IPS-15b (cell line): ENCODE data around the gene CATSPERD.

ENCODE experiments used
- H3K27me3 ChIP-seq: one replicate; pipeline ENCODE4 v1.6.1; 2013; ENCODE audit warnings: low read length; ENCODE audit not compliant: control insufficient read depth, insufficient read depth
- H3K36me3 ChIP-seq: one replicate; pipeline ENCODE4 v1.6.1; 2013; ENCODE audit warnings: low read length; ENCODE audit not compliant: control insufficient read depth, insufficient read depth
- H3K4me1 ChIP-seq: one replicate; pipeline ENCODE4 v1.6.1; 2013; ENCODE audit warnings: mild to moderate bottlenecking, low read length; ENCODE audit not compliant: control insufficient read depth, insufficient read depth
- H3K4me3 ChIP-seq: one replicate; pipeline ENCODE4 v1.5.1; 2013; ENCODE audit warnings: low read depth, low read length
- H3K9ac ChIP-seq: one replicate; pipeline ENCODE4 v1.6.1; 2013; ENCODE audit warnings: low read depth, mild to moderate bottlenecking, low read length
- H3K9me3 ChIP-seq: one replicate; pipeline ENCODE4 v1.6.1; 2013; ENCODE audit warnings: mild to moderate bottlenecking, low read length; ENCODE audit not compliant: control insufficient read depth, insufficient read depth

Gene CATSPERD

GRCh38 chr19:5799247-5800241, 79.1 kb downstream of the CATSPERD start:
- Histone ChIP-seq H3K36me3 (no peaks in the 10 kb centered on the region), H3K9ac (no peak overlapping the region), H3K4me3 (no peak overlapping the region), H3K9me3 (no peaks in the 10 kb centered on the region), H3K4me1 (peaks cover 2% of the 10 kb centered on the region), H3K27me3 (peaks cover 14% of the 10 kb centered on the region)

GRCh38 chr19:5800361-5801270, 80.2 kb downstream of the CATSPERD start:
- no peak overlapping the region for H3K4me3 ChIP-seq
- H3K36me3 ChIP-seq: no peaks in the 10 kb centered on the region
- no peaks in the 10 kb centered on the region for H3K9me3 ChIP-seq
- H3K9ac ChIP-seq: no peak overlapping the region
- H3K4me1 ChIP-seq: peaks cover 2% of the 10 kb centered on the region
- peaks cover 14% of the 10 kb centered on the region for H3K27me3 ChIP-seq

DNA sequence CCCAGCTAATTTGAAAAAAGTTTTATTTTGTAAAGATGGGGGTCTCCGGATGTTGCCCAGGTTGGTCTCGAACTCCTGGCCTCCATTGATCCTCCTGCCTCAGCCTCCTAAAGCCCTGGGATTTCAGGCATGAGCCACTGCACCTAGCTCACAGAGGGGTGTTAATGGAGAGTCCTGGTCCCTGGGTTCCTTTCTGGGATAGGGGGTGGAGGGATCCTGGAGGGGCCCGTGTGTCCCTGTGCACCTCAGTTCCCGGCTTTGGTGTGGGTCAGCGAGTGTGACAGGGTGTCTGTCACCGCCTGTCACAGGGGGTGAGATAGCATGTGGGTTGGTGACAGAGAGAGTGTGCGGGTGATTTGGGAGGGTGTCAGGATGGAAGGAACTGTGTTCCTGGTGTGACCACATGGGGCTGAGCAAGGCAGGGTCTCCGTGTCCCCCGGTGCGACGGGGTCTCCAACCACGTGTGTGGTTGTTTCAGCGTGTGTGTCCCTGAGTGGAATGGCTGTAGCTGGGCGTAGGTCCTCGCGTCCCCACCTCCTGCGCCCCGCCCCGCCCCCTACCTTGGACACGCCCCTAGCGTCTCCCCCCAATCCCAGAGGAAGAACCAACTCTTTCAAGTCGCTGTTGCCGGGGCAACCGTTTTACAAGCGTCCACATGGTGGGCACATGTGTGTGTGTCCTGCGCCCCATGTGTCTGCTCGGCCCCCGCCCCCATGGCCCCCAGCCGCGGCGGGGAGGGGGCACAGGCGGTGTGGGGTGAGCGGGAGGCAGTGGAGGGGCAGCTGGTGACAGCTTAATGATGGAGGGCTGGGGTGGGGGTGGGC, 81.6 kb downstream of the CATSPERD start:
- Histone ChIP-seq H3K9me3 (no peaks in the 10 kb centered on the region), H3K36me3 (no peaks in the 10 kb centered on the region), H3K4me3 (peak overlapping the region; percentile 33), H3K4me1 (peaks cover 2% of the 10 kb centered on the region), H3K9ac (no peak overlapping the region), H3K27me3 (peaks cover 16% of the 10 kb centered on the region)

- H3K36me3 ChIP-seq: no peaks in the 10 kb centered on the region
- H3K9me3 ChIP-seq: no peaks in the 10 kb centered on the region
- H3K9ac ChIP-seq: no peak overlapping the region
- peak overlapping the region; percentile 52 for H3K4me3 ChIP-seq
- peaks cover 2% of the 10 kb centered on the region for H3K4me1 ChIP-seq
- H3K27me3 ChIP-seq: peaks cover 16% of the 10 kb centered on the region
Observed at GRCh38 chr19:5803441-5803751, 83.0 kb downstream of the CATSPERD start.

- Histone ChIP-seq H3K4me3 (peak overlapping the region; percentile 52), H3K27me3 (peaks cover 16% of the 10 kb centered on the region), H3K36me3 (no peaks in the 10 kb centered on the region), H3K4me1 (peaks cover 2% of the 10 kb centered on the region), H3K9me3 (no peaks in the 10 kb centered on the region), H3K9ac (no peak overlapping the region)
Observed at GRCh38 chr19:5803752-5804515, 83.5 kb downstream of the CATSPERD start.

GRCh38 chr19:5804516-5805461, 84.4 kb downstream of the CATSPERD start, which contains the start of gene NRTN:
Gene NRTN (plus strand): TSS chr19:5805067. CDS start chr19:5824166, 19,099 bp downstream.
- H3K4me1 ChIP-seq: peaks cover 2% of the 10 kb centered on the region
- H3K9ac ChIP-seq: no peak within 1 kb of the TSS
- H3K9me3 ChIP-seq: no peaks in the 10 kb centered on the region
- H3K4me3 ChIP-seq: peak within 1 kb of the TSS; percentile 58
- H3K27me3 ChIP-seq: peaks cover 16% of the 10 kb centered on the region
- no peaks in the 10 kb centered on the region for H3K36me3 ChIP-seq

DNA sequence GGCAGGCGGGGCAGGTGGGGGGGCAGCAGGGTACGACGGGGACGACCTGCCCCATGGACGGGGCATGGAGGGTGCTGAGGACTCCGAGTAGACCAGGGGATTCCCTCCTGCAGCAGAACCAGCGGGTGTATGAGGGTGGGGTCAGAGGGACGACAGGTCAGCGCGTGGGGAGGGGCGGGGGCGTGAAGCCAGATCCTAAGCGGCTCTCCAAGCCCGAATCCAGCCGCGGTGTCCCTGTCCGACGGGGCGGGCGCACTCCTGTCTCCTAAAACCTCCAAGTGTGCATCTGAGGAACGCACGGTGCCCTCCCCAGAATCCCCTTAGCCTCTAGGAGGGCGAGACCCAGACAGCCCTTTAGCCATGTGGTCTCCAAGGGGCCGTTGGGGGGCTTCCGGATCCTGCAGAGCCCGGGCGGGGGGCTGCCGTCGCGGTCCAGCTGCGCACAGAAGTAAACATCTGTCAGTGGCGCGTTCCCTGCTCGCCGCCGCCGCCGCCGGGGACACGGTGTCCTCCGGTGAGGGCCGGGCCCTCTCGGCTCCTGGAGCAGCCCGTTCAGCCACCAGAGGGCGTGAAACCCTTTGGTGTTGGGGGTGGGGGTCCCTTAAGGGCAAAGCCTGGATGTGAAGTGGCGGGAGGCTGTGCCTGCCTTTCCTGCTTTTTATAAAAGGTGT, 85.2 kb downstream of the CATSPERD start:
- Histone ChIP-seq H3K27me3 (peaks cover 16% of the 10 kb centered on the region), H3K4me1 (peaks cover 2% of the 10 kb centered on the region), H3K9ac (peak overlapping the region; percentile 47), H3K36me3 (no peaks in the 10 kb centered on the region), H3K4me3 (peak overlapping the region; percentile 58), H3K9me3 (no peaks in the 10 kb centered on the region)

DNA sequence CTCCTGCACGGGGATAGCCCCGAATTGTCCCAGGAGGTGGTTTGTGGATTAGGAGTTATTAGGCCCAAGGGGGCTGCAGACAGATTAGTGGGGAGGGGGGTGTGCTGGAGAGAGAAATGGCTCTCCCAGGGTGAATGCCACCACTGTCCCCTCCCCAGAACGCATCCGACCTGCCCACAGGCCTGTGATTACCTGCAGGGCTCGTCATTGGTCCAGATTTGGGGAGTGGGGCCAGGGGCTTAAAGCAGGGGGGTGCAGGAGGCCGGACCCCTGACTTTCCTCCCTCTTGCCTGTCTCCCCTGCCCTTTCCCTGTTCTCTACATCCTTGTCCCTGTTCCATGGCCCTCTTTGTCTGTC, 85.7 kb downstream of the CATSPERD start:
- Histone ChIP-seq H3K9me3 (no peaks in the 10 kb centered on the region), H3K27me3 (peaks cover 16% of the 10 kb centered on the region), H3K4me3 (peak overlapping the region; percentile 58), H3K9ac (peak overlapping the region; percentile 47), H3K4me1 (peaks cover 2% of the 10 kb centered on the region), H3K36me3 (no peaks in the 10 kb centered on the region)

GRCh38 chr19:5806905-5807304, 86.5 kb downstream of the CATSPERD start:
- Histone ChIP-seq H3K27me3 (peaks cover 13% of the 10 kb centered on the region), H3K9ac (no peak overlapping the region), H3K36me3 (no peaks in the 10 kb centered on the region), H3K4me3 (no peak overlapping the region), H3K4me1 (peaks cover 2% of the 10 kb centered on the region), H3K9me3 (no peaks in the 10 kb centered on the region)
